Brain microvascular endothelial cell (primary cell): Measurements from ENCODE around the gene MYO3B.

Source experiments
- DNase-seq: peaks from one replicate; pipeline ENCODE4 v3.0.0-alpha.2; 2020
- H3K27ac ChIP-seq: fragments of 250-450 bp; sonication (Bioruptor Pico); 2 replicates; pipeline ENCODE4 v1.5.1; 2020; ENCODE audit warnings: mild to moderate bottlenecking, moderate library complexity
- H3K27me3 ChIP-seq: fragments of 250-450 bp; sonication (Bioruptor Pico); replicated peaks from 2 replicates; pipeline ENCODE4 v1.5.1; 2020; ENCODE audit warnings: mild to moderate bottlenecking
- H3K36me3 ChIP-seq: fragments of 250-450 bp; sonication (Bioruptor Pico); replicated peaks from 2 replicates; pipeline ENCODE4 v1.5.1; 2020; ENCODE audit warnings: mild to moderate bottlenecking
- H3K4me3 ChIP-seq: 2 replicates; pipeline ENCODE4 v1.5.1; 2011; ENCODE audit warnings: low read depth, mild to moderate bottlenecking, control low read depth, low read length, moderate library complexity
- in situ Hi-C: cut with HindIII; loops from 2 replicates; pipeline ENCODE4 v1.10.0; 2017; ENCODE audit warnings: low sequenced_read_pairs, low pct_ligation_motif_present
- TF ChIP-seq, protein P1 (sequence below): IDR thresholded peaks from 2 replicates; pipeline ENCODE4 v1.5.1; 2011; ENCODE audit warnings: low read depth, mild to moderate bottlenecking, moderate library complexity, low read length, control low read depth, inconsistent platforms; ENCODE audit errors: missing control alignments

Gene MYO3B

DNA sequence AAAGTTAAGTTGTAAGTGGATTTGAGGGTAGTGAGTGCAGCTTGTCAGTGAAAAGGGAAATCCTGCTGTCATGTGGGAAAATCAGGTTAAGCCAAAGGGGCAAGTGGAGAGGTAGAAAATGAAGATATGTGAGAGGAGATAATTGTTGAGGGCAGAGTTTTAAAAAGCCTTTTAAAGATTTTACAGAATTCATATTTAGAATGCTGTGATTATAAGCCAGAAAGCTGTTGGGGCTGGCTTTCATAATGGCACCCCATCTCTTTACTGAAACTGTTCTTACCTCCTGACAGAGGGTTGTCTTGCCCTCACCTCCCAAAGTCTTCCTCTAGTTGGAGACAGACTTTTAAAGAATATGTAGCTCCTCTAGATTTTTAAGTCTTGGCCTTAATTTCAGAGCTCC lies 86.9 kb downstream of the MYO3B start:
- Histone ChIP-seq H3K4me3 (no peak overlapping the region), H3K27ac (no peak overlapping the region), H3K36me3 (no peaks in the 10 kb centered on the region), H3K27me3 (no peaks in the 10 kb centered on the region)
- TF ChIP-seq, protein P1, sequence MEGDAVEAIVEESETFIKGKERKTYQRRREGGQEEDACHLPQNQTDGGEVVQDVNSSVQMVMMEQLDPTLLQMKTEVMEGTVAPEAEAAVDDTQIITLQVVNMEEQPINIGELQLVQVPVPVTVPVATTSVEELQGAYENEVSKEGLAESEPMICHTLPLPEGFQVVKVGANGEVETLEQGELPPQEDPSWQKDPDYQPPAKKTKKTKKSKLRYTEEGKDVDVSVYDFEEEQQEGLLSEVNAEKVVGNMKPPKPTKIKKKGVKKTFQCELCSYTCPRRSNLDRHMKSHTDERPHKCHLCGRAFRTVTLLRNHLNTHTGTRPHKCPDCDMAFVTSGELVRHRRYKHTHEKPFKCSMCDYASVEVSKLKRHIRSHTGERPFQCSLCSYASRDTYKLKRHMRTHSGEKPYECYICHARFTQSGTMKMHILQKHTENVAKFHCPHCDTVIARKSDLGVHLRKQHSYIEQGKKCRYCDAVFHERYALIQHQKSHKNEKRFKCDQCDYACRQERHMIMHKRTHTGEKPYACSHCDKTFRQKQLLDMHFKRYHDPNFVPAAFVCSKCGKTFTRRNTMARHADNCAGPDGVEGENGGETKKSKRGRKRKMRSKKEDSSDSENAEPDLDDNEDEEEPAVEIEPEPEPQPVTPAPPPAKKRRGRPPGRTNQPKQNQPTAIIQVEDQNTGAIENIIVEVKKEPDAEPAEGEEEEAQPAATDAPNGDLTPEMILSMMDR = no peak
- DNase-seq = no peak
- in situ Hi-C loops = no loop called here

DNA sequence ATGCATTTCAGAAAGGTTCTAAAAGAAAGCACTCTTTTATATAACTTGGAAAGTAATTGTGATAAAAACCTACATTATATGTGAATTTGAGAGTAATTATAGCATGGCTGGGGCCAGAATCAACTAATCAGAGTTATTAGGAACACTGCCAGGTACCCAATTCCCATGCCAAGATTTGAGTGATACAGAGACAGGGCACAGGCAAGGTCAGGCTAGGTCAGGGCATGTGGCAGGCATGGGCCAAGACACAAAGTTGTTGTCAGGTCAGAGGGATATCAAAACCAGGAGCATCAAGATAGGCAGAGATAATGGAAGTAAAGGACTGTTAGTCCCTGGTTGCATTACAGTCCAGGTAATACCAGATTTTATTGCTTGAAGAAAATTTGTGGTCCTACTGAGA lies 87.4 kb downstream of the MYO3B start:
- no peak overlapping the region for H3K4me3 ChIP-seq

DNA sequence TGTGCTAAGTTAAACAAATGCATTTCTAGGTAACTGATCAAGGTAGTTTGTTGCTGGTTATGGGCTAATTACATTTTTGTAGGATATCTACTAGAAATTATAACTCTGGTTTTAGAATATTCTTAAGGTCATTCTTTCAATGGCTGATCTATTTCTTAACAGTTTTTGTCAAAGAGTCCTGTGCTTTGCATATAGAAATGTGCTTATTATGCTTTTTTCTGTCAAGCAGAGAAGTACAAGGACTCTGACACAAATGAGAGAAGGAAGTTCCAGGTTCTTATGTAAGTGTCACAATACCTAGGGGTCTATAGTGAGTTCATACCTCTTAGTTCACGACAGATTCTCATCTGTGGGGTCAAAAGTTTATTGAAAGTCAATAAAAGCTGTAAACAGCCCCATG lies 88.4 kb downstream of the MYO3B start:
- H3K27ac ChIP-seq = no peak overlapping the region
- no peak overlapping the region for H3K4me3 ChIP-seq
- no peak for DNase-seq
- in situ Hi-C loops = no loop called here
- H3K27me3 ChIP-seq = no peaks in the 10 kb centered on the region
- TF ChIP-seq, protein P1 = no peak
- H3K36me3 ChIP-seq = no peaks in the 10 kb centered on the region

More for the DNA sequence above, 87.4 kb downstream of the MYO3B start:
- H3K27me3 ChIP-seq = no peaks in the 10 kb centered on the region
- H3K36me3 ChIP-seq = no peaks in the 10 kb centered on the region
- no peak overlapping the region for H3K27ac ChIP-seq
- in situ Hi-C loops = no loop called here
- TF ChIP-seq, protein P1 = no peak
- no peak for DNase-seq

DNA sequence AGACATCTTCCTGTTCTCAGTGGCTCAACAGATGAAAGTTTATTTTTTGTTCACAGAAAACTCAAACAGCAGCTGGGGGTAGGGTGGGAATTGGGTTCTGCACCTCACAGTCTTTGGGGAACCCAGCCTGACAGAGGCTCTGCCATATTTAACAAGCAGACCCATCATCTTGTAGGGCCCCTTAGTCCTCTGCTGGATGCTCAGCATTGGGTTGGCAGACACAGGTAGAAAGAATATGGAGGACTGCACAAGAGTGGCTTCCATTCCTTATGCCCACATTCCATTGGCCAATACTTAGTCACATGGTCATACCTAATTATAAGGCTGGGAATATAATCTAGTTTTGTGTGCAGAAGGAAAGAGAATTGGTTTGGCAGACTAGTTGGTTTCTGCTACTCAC lies 89.1 kb downstream of the MYO3B start:
- TF ChIP-seq, protein P1 = no peak
- in situ Hi-C loops = no loop called here
- Histone ChIP-seq H3K4me3 (no peak overlapping the region), H3K27ac (no peak overlapping the region), H3K27me3 (no peaks in the 10 kb centered on the region), H3K36me3 (no peaks in the 10 kb centered on the region)
- DNase-seq = no peak

DNA sequence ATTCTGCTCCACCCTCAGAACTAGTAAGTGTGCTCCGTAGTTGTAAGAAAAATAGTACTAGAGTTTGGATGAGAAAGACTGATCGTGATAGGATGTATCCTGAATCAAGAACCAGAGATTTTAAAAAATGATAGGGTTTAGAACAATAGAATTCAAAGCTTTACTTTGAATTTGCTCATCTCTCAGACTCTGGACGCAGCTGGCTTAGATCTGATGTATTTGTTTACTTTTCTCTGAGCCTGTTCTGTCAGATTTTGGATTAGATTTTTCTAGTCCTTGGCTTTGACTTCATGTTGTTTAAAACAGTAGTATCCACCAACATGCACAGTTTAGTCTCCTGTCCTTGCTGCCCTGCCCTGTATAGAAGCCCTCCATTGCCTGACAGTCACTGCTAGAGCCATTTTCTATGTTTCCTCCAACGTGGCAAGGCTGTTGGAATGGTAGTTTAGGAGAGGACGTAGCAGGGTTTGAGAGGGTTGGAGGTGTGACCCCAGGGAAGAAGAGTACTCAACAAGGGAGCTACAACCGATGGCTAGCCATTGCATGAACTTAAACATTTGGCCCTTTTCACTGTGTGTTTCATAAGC lies 92.4 kb downstream of the MYO3B start:
- DNase-seq = no peak
- no peaks in the 10 kb centered on the region for H3K27me3 ChIP-seq
- H3K36me3 ChIP-seq = no peaks in the 10 kb centered on the region
- TF ChIP-seq, protein P1 = no peak
- in situ Hi-C loops = no loop called here
- no peak overlapping the region for H3K4me3 ChIP-seq
- H3K27ac ChIP-seq = no peak overlapping the region

DNA sequence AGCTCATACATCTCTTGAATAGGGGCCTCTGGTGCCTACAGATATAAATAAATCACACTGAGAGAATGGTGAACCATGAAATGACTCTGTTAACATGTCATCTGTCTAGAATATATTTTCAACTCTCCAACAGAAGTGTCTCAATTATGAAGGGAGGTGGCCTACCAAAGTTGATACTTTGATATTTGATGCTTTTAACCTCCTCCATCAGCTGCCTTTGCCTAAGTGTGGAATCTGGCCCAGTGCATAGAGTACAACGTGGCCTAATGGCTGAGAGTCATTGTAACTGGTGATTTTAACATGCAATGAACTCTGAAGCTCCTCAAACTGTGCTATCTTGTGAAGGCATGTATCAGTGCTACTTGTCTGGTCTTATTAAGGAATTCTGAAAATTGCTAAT lies 93.4 kb downstream of the MYO3B start:
- H3K27me3 ChIP-seq = no peaks in the 10 kb centered on the region
- no peak overlapping the region for H3K4me3 ChIP-seq
- no peak overlapping the region for H3K27ac ChIP-seq
- no peaks in the 10 kb centered on the region for H3K36me3 ChIP-seq
- in situ Hi-C loops = no loop called here
- DNase-seq = no peak
- TF ChIP-seq, protein P1 = no peak
